8988T (cell line): ENCODE measurements around the gene YRDC.

ENCODE experiments used
- DNase-seq: peaks from one replicate; pipeline ENCODE4 v3.0.0; 2011

YRDC gene

GRCh38 chr1:37807555-37808368, at the start of gene YRDC, which contains the start of gene C1orf122:
YRDC (minus strand) TSS chr1:37808208; CDS start chr1:37808180, 28 bp downstream.
C1orf122 (plus strand) TSS chr1:37807790; CDS start chr1:37808405, 615 bp downstream.
- DNase-seq: peak; percentile 96

GRCh38 chr1:37854406-37854805, 46.4 kb upstream of the YRDC start:
- no peak for DNase-seq

GRCh38 chr1:37853157-37853556, 45.1 kb upstream of the YRDC start:
- no peak for DNase-seq

GRCh38 chr1:37851782-37852210, 43.8 kb upstream of the YRDC start:
- no peak for DNase-seq

- no peak for DNase-seq
Measured at GRCh38 chr1:37851262-37851661, 43.3 kb upstream of the YRDC start.

GRCh38 chr1:37850352-37850955, 42.4 kb upstream of the YRDC start:
- DNase-seq: no peak

- no peak for DNase-seq
Measured at GRCh38 chr1:37849480-37849879, 41.5 kb upstream of the YRDC start.

- no peak for DNase-seq
Measured at GRCh38 chr1:37846647-37847339, 38.8 kb upstream of the YRDC start.

GRCh38 chr1:37845786-37846185, 37.8 kb upstream of the YRDC start:
- no peak for DNase-seq

GRCh38 chr1:37845049-37845646, 37.1 kb upstream of the YRDC start:
- no peak for DNase-seq

- DNase-seq: no peak
Measured at GRCh38 chr1:37844536-37844935, 36.5 kb upstream of the YRDC start.

- no peak for DNase-seq
Measured at GRCh38 chr1:37841652-37842051, 33.6 kb upstream of the YRDC start.

GRCh38 chr1:37840711-37841110, 32.7 kb upstream of the YRDC start:
- DNase-seq: no peak

- no peak for DNase-seq
Measured at GRCh38 chr1:37839676-37840075, 31.7 kb upstream of the YRDC start.

GRCh38 chr1:37836788-37837187, 28.8 kb upstream of the YRDC start:
- DNase-seq: no peak

GRCh38 chr1:37831809-37832208, 23.8 kb upstream of the YRDC start:
- DNase-seq: no peak

- no peak for DNase-seq
Measured at GRCh38 chr1:37831109-37831508, 23.1 kb upstream of the YRDC start.

GRCh38 chr1:37828410-37829074, 20.5 kb upstream of the YRDC start:
- DNase-seq: no peak

GRCh38 chr1:37825506-37825905, 17.5 kb upstream of the YRDC start:
- no peak for DNase-seq

GRCh38 chr1:37824001-37824400, 16.0 kb upstream of the YRDC start:
- DNase-seq: no peak

- no peak for DNase-seq
Measured at GRCh38 chr1:37822906-37823815, 15.2 kb upstream of the YRDC start.

- DNase-seq: no peak
Measured at GRCh38 chr1:37821481-37821880, 13.5 kb upstream of the YRDC start.
